CD4-positive, CD25-positive, alpha-beta regulatory T cell (primary cell): ENCODE results near the gene SPECC1. TPM values are rescaled to one million over a fixed set of nuclear protein-coding genes. Genes with fewer than 3 reads are reported as not detected.
"Not testable (repeated sequence)": the region's sequence is repeated elsewhere in the genome, so short reads cannot be mapped to it uniquely, and the experiment has no call there.

Experiments used
- ATAC-seq, 2 donors: fragments of 150-1000 bp; cut with Tn5 transposase; one replicate each; pipeline ENCODE4 v1.10.0; 2021; ENCODE audit warnings: low read depth in 2 of 2, moderate number of reproducible peaks in 2 of 2, moderate library complexity in 1 of 2
- DNase-seq, 3 donors: peaks; one replicate each; pipeline versions ENCODE4 v3.0.0 to v3.0.0-alpha.2; 2012 to 2022; ENCODE audit warnings: mixed read lengths in 1 of 3
- H3K27ac ChIP-seq: one replicate; pipeline ENCODE4 v1.7.0; 2013; ENCODE audit warnings: mild to moderate bottlenecking, low read length; ENCODE audit not compliant: insufficient read depth, poor library complexity, severe bottlenecking
- H3K27me3 ChIP-seq: one replicate; pipeline ENCODE4 v1.7.0; 2013; ENCODE audit warnings: low read length; ENCODE audit not compliant: control insufficient read depth, insufficient read depth
- H3K36me3 ChIP-seq: one replicate; pipeline ENCODE4 v1.7.0; 2013; ENCODE audit warnings: mild to moderate bottlenecking, low read length, moderate library complexity; ENCODE audit not compliant: control insufficient read depth, insufficient read depth
- H3K4me1 ChIP-seq: 2 replicates; pipeline ENCODE4 v1.7.0; 2013; ENCODE audit warnings: mild to moderate bottlenecking, low read length; ENCODE audit not compliant: insufficient read depth, control insufficient read depth, poor library complexity, severe bottlenecking
- H3K4me3 ChIP-seq: one replicate; pipeline ENCODE4 v1.7.0; 2013; ENCODE audit warnings: low read depth, mild to moderate bottlenecking, low read length, moderate library complexity
- H3K9me3 ChIP-seq, 2 experiments: 1 replicate in 1 of 2; 2 replicates in 1 of 2; pipeline ENCODE4 v1.7.0; 2013; ENCODE audit warnings: low read length in 2 of 2, mild to moderate bottlenecking in 1 of 2, moderate library complexity in 1 of 2; ENCODE audit not compliant: control insufficient read depth in 2 of 2
- H3K27ac Mint-ChIP-seq, 3 donors: one replicate each; pipeline ENCODE4 v1.8.0; 2020 to 2022; ENCODE audit warnings: mild to moderate bottlenecking in 3 of 3, mixed read lengths in 3 of 3, moderate library complexity in 2 of 3
- H3K27me3 Mint-ChIP-seq: one replicate; pipeline ENCODE4 v1.8.0; 2022; ENCODE audit warnings: mild to moderate bottlenecking, mixed read lengths
- H3K36me3 Mint-ChIP-seq: one replicate; pipeline ENCODE4 v1.8.0; 2020; ENCODE audit warnings: mixed read lengths
- H3K4me1 Mint-ChIP-seq, 4 donors: one replicate each; pipeline ENCODE4 v1.8.0; 2020 to 2022; ENCODE audit warnings: mixed read lengths in 4 of 4, mild to moderate bottlenecking in 1 of 4
- H3K4me3 Mint-ChIP-seq, 4 donors: one replicate each; pipeline ENCODE4 v1.8.0; 2020 to 2022; ENCODE audit warnings: mild to moderate bottlenecking in 4 of 4, mixed read lengths in 4 of 4, moderate library complexity in 3 of 4
- H3K9me3 Mint-ChIP-seq, 7 donors: one replicate each; pipeline ENCODE4 v1.8.0; 2020 to 2022; ENCODE audit warnings: mixed read lengths in 7 of 7, mild to moderate bottlenecking in 3 of 7, moderate library complexity in 2 of 7
- polyA plus RNA-seq, 4 donors: library from polyadenylated mRNA; unstranded; fragments of 300-500 nt; fragmentation: Illumina TruSeq; gene quantifications; one replicate each; pipeline ENCODE4 v1.2.3, GENCODE V29; 2021
- total RNA-seq: library from RNA; stranded (reverse); gene quantifications from one replicate; pipeline ENCODE4 v1.2.3, GENCODE V29; 2022

The SPECC1 gene
- total and polyA plus RNA-seq, 5 donors from 2014 or later = 0.62 to 6.5 (median 1.2) TPM

DNA sequence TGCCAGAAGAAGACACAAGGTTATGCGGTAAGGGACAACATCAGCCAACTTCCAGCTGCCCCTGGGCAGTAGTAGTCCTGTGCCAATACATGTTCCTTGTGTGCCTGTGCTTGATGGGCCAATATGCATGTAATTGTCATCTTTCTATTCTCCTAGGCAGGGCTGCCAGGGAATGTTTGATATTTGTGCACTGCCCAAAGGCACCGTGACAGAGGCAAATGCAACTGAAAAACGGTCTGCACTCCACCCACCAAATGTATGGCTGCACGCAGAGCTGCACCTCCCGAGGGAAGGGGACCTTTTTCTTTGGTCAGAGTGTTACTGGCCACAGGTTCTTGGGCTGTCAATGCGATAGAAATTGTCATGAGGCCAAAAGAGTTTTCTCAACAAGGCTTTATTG, 251.1 kb downstream of the SPECC1 start:
- H3K4me3 ChIP-seq = no peak overlapping the region
- H3K4me1 ChIP-seq = no peaks in the 10 kb centered on the region
- DNase-seq = no peak
- no peaks in the 10 kb centered on the region for H3K27me3 Mint-ChIP-seq
- no peak for ATAC-seq
- H3K36me3 ChIP-seq = no peaks in the 10 kb centered on the region
- peaks cover 4% of the 10 kb centered on the region for H3K36me3 Mint-ChIP-seq
- peaks cover 0 to 16% (median 5%) of the 10 kb centered on the region in 4 donors for H3K4me1 Mint-ChIP-seq
- no peak overlapping the region for H3K27ac Mint-ChIP-seq
- H3K4me3 Mint-ChIP-seq = no peak overlapping the region
- no peak overlapping the region for H3K27ac ChIP-seq
- H3K9me3 ChIP-seq = no peaks in the 10 kb centered on the region
- no peaks in the 10 kb centered on the region for H3K27me3 ChIP-seq
- H3K9me3 Mint-ChIP-seq = peaks cover 0 to 7% (median 2%) of the 10 kb centered on the region in 7 donors

- peaks cover 6% of the 10 kb centered on the region for H3K4me1 ChIP-seq
- Mint-ChIP-seq H3K4me3 (no peak overlapping the region), H3K9me3 (peaks cover 0 to 6% (median 2%) of the 10 kb centered on the region in 7 donors), H3K36me3 (peaks cover 4% of the 10 kb centered on the region), H3K4me1 (peaks cover 0 to 21% (median 7%) of the 10 kb centered on the region in 4 donors), H3K27ac (peak overlapping the region in 1 of 3 donors; percentile 55), H3K27me3 (no peaks in the 10 kb centered on the region)
- H3K4me3 ChIP-seq = no peak overlapping the region
- H3K27me3 ChIP-seq = no peaks in the 10 kb centered on the region
- ATAC-seq (no peak), DNase-seq (peak in 1 of 3 donors; percentile 29)
- no peaks in the 10 kb centered on the region for H3K9me3 ChIP-seq
- H3K27ac ChIP-seq = no peak overlapping the region
- no peaks in the 10 kb centered on the region for H3K36me3 ChIP-seq
Observed at GRCh38 chr17:20262226-20263114, 253.3 kb downstream of the SPECC1 start.

DNA sequence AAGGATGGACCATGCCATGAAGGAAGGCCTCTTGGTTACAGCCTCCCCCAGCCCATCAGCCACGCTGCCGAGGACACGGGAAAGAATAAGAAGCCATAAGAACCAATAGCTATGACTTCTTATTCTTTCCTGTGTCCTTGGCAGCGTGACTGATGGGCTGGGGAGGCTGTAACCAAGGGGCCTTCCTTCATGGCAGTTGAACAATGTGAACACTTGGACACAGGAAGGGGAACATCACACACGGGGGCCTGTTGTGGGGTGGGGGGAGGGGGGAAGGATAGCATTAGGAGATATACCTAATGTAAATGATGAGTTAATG, 253.9 kb downstream of the SPECC1 start:
- not testable (repeated sequence) for H3K27me3 Mint-ChIP-seq, H3K4me3 Mint-ChIP-seq, H3K36me3 ChIP-seq, H3K27me3 ChIP-seq, H3K9me3 ChIP-seq, H3K9me3 Mint-ChIP-seq, H3K4me1 ChIP-seq, ATAC-seq, H3K27ac ChIP-seq, DNase-seq, H3K36me3 Mint-ChIP-seq, H3K27ac Mint-ChIP-seq, H3K4me3 ChIP-seq
- H3K4me1 Mint-ChIP-seq = peaks cover 0 to 27% (median 9%) of the 10 kb centered on the region in 4 donors

GRCh38 chr17:20263595-20263994, 254.4 kb downstream of the SPECC1 start:
- DNase-seq (no peak), ATAC-seq (no peak)
- Histone ChIP-seq H3K27me3 (no peaks in the 10 kb centered on the region), H3K9me3 (no peaks in the 10 kb centered on the region), H3K4me3 (no peak overlapping the region), H3K4me1 (peaks cover 7% of the 10 kb centered on the region), H3K36me3 (no peaks in the 10 kb centered on the region), H3K27ac (no peak overlapping the region)
- no peaks in the 10 kb centered on the region for H3K27me3 Mint-ChIP-seq
- H3K9me3 Mint-ChIP-seq = peaks cover 0 to 3% (median under 1%) of the 10 kb centered on the region in 7 donors
- H3K27ac Mint-ChIP-seq = no peak overlapping the region
- H3K4me1 Mint-ChIP-seq = peaks cover 0 to 27% (median 9%) of the 10 kb centered on the region in 4 donors
- no peak overlapping the region for H3K4me3 Mint-ChIP-seq
- H3K36me3 Mint-ChIP-seq = peaks cover 4% of the 10 kb centered on the region

DNA sequence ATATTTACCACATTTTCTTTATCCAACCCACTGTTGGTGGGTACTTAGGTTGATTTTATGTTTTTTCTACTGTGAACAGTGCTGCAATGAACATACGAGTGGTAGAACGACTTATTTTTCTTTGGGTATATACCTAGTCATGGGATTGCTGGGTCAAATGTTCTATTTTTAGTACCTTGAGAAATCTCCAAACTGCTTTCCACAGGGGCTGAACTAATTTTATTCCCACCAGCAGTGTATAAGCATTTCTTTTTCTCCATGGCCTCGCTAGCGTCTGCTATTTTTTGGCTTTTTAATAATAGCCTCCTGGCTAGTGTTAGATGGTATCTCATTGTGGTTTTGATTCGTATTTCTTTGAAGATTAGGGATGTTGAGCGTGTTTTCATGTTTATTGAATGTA, 255.8 kb downstream of the SPECC1 start:
- Mint-ChIP-seq H3K27ac (no peak overlapping the region), H3K9me3 (no peaks in the 10 kb centered on the region), H3K4me3 (no peak overlapping the region), H3K4me1 (peaks cover 0 to 30% (median 9%) of the 10 kb centered on the region in 4 donors), H3K36me3 (peaks cover 4% of the 10 kb centered on the region), H3K27me3 (no peaks in the 10 kb centered on the region)
- H3K36me3 ChIP-seq = no peaks in the 10 kb centered on the region
- DNase-seq = no peak
- H3K27me3 ChIP-seq = no peaks in the 10 kb centered on the region
- peaks cover 7% of the 10 kb centered on the region for H3K4me1 ChIP-seq
- H3K9me3 ChIP-seq = no peaks in the 10 kb centered on the region
- H3K27ac ChIP-seq = no peak overlapping the region
- no peak for ATAC-seq
- H3K4me3 ChIP-seq = no peak overlapping the region

- Histone ChIP-seq H3K36me3 (no peaks in the 10 kb centered on the region), H3K27me3 (no peaks in the 10 kb centered on the region), H3K4me3 (no peak overlapping the region), H3K9me3 (no peaks in the 10 kb centered on the region), H3K4me1 (peaks cover 15% of the 10 kb centered on the region), H3K27ac (no peak overlapping the region)
- Mint-ChIP-seq H3K4me1 (peaks cover 13 to 47% (median 20%) of the 10 kb centered on the region in 4 donors), H3K27me3 (no peaks in the 10 kb centered on the region), H3K36me3 (peaks cover 4% of the 10 kb centered on the region), H3K27ac (peak overlapping the region in 2 of 3 donors; percentile 74 to 83), H3K4me3 (peak overlapping the region in 1 of 4 donors; percentile 9), H3K9me3 (no peaks in the 10 kb centered on the region)
- DNase-seq (no peak), ATAC-seq (no peak)
Observed at GRCh38 chr17:20266806-20267458, 257.8 kb downstream of the SPECC1 start.

- ATAC-seq = no peak
- peak in 1 of 3 donors; percentile 19 for DNase-seq
- no peak overlapping the region for H3K27ac ChIP-seq
- no peaks in the 10 kb centered on the region for H3K27me3 ChIP-seq
- no peak overlapping the region for H3K4me3 ChIP-seq
- Mint-ChIP-seq H3K9me3 (no peaks in the 10 kb centered on the region), H3K27ac (peak overlapping the region in 2 of 3 donors; percentile 74 to 83), H3K4me1 (peaks cover 18 to 47% (median 22%) of the 10 kb centered on the region in 4 donors), H3K27me3 (no peaks in the 10 kb centered on the region), H3K36me3 (peaks cover 4% of the 10 kb centered on the region), H3K4me3 (peak overlapping the region in 1 of 4 donors; percentile 9)
- peaks cover 15% of the 10 kb centered on the region for H3K4me1 ChIP-seq
- no peaks in the 10 kb centered on the region for H3K36me3 ChIP-seq
- H3K9me3 ChIP-seq = no peaks in the 10 kb centered on the region
Observed at GRCh38 chr17:20267459-20267842, 258.3 kb downstream of the SPECC1 start.
